AG08395 (cell line): ENCODE measurements around the gene CSTF3.

Experiments used
- DNase-seq: peaks from one replicate; pipeline ENCODE4 v3.0.0; 2012; ENCODE audit warnings: mixed read lengths, low spot score

The CSTF3 gene

DNA sequence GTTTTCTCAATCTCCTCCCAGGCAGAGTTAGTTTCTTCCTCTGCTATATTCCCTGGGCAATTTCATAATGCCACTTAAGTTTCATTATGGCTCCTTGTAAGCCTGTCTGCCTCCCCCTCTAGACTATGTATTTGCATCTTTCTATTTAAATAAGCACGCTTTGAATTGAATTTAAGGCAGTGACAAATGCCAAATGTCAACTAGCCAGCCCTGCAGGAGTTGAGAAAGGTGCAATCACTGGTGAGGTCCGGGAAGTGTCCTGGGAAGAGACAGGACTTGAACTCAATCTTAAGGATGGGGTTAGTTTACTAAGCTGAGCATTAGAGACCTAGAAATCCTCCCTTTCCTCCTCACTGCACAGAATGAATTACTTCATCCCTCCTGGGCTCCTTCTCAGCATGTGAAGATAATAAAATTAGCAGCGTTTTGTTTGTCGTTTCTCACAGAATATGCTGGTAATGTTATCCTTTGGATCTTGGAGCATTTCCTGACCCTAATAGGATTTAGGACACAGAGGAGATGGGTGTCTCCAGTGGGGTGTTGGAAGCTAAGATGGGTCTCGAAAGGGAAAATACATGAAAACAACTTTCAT lies 120.3 kb downstream of the CSTF3 start:
- DNase-seq, result no peak

GRCh38 chr11:33040033-33040861 lies 121.0 kb downstream of the CSTF3 start:
- DNase-seq, result no peak

GRCh38 chr11:33039274-33040032 lies 121.8 kb downstream of the CSTF3 start, which contains the start of gene TCP11L1:
TCP11L1 (plus strand) TSS chr11:33039572; CDS start chr11:33043774, 4,202 bp downstream.
- DNase-seq, result peak; percentile 85

DNA sequence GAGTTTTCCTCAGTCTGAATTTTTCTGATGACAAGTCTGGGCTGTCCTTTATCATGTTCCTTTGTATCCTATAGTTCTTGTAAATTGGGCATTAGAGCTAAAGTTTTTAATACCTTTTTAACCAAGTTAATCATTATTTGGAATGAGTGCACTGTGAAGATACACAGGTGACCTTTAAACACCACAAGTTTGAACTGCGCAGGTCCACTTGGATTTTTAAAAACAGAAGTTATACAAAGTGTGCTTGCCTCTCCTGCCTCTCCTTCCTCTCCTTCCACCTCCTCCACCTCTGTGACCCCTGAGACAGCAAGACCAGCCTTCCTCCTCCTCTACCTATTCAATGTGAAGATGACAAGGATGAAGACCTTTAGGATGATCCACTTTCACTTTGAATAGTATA lies 126.3 kb downstream of the CSTF3 start:
- DNase-seq, result no peak
